GM04504 (cell line): ENCODE measurements around the gene ZRANB3.
"Not testable (repeated sequence)": the region's sequence is repeated elsewhere in the genome, so short reads cannot be mapped to it uniquely, and the experiment has no call there.

ENCODE experiments used
- DNase-seq: peaks from one replicate; pipeline ENCODE4 v3.0.0-alpha.2; 2012; ENCODE audit warnings: low read depth

ZRANB3 gene

DNA sequence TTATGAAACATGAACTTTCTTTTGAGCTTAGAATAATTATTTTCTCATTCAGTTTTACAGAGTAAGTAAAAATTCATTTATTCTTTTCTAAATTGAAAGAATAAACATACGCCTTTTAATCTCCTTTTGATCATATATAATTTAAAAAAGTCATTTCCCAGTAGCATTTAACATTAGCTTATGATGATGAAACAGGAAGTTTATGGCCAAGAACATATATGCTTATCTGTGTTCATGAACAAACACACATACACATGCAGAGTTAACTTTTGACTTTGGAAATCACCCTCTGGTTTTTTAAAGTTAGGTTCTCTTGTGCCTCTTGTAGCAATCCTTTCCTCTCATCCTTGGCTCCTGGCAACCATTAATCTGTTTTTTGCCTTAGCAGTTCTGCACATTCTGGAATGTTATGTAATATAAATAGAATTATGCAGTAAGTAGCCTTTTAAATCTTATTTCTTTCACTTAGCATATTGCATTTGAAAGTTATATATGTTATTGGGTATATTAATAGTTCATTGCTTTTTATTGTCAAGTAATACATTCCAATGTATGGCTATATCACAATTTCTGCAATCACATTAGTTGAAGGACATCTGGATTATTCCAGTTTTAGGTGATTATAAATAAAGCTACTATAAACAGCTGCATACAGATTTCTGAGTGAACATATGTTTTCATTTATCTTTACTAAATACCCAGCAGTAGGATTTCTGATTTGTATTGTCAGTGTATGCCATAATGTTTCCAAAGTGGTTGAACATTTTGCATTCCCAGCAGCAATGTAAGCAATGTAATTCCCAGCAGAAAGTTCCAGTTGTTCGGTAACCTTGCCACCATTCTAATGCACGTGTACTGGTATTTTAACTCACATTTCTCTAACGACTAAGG, 210.3 kb downstream of the ZRANB3 start:
- no peak for DNase-seq

DNA sequence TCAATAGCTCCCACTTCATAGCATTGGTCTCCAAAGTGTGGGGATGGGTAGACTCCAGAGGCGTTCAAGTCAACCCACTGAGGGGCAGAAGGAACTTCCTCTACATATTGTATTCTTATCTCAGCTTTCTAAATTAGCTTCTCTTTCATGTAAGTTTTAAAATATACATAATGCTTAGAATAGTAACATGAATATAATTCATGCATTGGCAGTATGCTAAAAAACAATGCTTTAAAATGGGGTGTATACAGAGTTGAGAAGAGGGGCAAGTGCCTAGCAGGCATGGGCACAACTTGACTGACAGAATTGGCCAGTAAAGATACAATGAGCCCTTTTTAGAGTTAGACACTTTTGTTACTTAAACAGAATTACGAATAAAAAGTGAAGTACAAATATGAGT, 212.2 kb downstream of the ZRANB3 start:
- DNase-seq: no peak

DNA sequence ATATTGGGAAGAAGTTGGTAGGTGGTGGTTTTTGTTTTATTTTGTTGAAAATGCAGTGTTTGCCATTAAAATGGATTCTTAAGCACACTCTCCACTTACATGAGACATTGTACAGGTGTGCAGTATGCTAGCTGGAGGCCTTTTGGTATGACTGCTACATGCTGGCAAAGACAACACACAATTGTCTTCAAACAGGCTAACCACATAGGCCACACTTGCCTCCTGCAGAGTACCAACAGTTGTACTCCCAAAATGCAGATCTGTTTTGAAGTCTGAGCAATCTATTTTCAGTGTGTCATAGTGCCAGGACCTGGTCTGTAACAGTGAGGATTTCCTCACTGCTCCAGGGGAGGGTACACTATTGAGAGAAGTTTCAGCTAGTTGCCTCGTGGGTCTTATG, 213.6 kb downstream of the ZRANB3 start:
- no peak for DNase-seq

DNA sequence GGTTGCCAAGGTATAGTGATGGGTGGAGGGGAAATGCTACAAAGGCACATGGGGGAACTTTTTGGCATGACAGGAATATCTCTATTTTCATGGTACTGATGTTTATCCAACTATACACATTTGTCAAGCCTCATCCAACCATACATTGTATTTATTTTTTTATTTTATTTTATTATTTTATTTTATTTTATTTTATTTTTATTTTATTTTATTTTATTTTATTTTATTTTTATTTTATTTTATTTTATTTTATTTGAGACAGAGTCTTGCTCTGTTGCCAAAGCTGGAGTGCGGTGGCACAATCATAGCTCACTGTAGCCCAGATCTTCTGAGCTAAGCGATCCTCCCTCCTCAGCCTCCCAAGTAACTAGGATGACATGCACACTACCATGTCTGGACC, 219.1 kb downstream of the ZRANB3 start:
- no peak for DNase-seq

DNA sequence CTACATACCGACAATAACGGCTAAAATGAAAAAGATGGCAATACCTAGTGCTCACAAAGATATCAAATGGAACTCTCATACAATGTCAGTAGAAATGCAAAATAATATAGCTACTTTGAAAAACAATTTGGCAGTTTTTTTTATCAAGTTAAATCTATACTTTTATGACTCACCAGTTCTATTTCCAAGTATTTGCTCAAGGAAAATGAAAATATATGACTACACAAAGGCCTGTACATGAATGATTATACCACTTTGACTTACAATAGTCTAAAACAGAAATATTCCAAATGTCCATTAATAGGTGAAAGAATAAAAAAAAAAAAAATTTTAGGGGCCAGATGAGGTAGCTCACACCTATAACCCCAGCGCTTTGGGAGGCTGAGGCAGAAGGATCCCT, 219.8 kb downstream of the ZRANB3 start:
- no peak for DNase-seq

DNA sequence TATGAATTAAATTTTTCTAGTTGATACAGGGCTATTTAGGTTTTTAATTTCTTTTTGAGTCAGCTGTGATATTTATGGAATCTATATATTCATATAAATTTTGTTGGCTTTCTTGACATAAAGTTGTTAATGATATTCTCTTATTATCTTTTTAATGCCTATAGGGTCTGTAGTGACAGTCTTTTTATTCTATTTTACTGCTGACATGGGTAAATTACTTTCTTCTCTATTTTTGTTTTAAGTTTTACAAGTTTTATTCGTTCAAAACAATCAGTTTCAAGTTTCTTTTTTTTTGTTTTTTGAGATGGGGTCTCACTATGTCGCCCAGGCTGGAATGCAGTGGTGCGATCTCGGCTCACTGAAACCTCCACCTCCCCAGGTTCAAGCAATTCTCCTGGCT, 226.3 kb downstream of the ZRANB3 start:
- DNase-seq: no peak

DNA sequence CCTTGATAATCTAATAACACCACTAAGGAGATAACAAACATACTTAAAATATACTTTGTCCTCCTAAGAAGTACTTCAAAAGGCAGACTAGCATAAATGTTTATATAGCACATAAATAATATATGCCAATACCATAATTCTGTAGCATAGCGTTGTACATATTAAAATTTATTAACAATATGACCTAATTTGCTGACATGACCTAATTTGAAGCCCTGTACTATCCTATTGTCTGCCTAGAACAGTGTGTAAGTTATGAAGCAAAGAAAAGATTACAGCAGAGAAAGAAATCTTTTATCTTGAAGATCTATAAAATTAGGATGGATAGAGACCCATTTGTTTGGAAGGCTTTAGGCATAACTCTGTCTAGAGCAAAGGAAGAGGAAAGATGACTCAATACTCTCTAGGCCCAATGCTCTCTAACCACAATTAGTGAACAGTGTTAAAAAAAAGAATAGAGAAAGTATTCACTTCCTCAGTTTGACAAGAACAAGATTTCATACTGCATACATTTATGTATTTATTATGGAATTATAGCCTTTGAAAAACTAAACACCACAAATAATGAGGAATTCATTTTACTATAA, 231.3 kb downstream of the ZRANB3 start:
- DNase-seq: no peak

DNA sequence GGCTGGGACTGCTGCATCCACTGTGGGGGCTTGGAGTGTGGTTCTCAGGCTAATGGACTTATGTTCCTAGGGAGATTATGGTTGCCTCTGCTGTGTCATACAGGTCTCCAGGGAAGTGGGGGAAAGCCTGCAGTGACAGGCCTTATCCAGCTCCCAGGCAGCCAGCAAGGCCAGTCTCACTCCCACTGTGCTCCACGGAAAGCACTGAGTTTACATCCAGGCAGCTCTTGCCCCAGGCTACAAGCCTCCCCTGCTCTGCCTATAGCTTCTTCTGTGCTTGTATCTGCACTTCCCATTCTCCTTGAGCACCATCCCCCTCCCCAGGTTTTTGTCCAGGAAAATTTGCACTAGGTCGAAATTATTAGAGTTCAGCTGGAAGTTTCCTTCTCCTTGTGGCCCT, 231.9 kb downstream of the ZRANB3 start:
- no peak for DNase-seq

DNA sequence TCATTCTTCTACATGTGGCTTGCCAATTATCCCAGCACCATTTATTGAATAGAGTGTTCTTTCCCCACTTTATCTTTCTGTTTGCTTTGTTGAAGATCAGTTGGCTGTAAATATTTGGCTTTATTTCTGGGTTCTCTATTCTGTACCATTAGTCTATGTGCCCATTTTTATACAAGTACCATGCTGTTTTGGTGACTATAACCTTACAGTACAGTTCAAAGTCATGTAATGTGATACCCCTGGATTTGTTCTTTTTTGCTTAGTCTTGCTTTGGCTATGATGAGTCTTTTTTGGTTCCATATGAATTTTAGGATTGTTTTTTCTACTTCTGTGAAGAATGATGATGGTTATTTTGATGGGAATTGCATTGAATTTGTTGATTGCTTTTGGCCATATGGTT, 243.9 kb downstream of the ZRANB3 start:
- not testable (repeated sequence) for DNase-seq

DNA sequence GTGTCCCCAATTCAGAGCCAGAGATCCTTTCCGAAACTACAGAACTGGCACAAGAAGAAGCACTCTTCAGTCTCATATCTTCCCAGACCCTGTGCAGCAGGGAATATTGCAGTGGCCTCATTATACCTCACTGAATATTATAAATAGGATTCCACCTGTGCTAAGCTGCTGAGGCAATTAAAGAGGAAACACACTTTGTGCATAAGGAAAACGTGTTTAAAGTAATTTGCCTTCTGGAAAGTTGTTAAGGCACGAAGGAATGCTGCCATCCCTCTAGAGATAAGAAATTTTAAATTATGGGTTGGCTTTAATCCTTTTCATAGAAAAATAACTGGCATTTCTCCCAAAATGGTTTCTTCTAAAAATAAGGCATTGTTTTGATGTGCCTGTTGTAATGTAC, 245.6 kb downstream of the ZRANB3 start:
- DNase-seq: no peak

DNA sequence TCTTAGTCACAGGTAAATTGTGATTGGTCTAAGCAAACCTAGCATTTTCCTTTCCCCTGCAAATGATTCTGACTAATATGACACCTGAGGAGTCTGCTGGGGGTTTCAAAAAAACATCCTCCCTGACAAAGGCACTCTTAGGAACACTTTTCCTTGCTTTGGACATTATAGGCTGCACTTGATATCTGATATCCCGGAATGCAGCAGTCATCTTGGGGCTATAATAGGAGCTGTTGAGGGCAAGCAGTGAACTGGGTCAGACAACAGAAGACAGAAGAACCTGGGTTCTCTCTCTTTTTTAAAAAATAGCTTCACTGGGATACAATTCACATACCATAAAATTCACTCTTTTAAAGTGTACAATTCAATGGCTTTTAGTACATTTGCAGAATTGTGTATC, 249.6 kb downstream of the ZRANB3 start:
- DNase-seq: no peak

DNA sequence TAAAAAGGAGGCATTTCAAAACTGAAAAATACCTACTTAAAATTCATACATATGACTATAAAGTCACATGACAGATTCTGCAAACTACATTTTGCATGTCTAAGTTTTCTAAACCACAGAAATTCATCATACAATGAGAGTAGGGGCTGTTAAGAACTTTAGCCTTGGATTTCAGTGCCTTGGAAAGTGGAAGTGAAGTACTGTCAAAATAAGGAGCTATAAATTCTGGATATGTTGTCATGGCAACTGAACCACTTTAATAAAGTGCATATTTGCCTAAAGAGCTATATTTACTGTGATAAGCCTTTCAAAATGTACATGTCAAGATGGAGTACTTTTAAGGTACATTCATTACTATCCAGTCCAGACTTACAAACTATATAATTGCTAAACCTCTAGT, 251.8 kb downstream of the ZRANB3 start:
- no peak for DNase-seq

DNA sequence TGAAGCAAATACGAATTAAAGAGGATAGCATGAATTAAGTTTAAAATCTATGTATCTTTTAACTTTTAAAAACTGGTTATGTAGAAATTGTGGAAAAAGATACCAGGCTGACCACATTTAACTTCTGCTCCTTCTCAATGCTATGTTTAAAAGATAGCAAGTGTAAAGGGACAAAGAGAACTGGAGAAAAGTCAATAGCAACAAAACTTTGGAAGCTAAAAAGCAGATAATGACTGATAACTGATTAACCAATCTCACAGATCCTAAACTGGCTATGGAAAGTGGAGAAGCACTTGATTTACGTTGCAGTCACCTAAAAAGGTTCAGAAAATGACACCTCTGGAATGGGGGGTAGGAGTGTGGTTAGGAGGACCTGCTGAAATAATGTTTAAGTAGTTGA, 254.5 kb downstream of the ZRANB3 start:
- DNase-seq: no peak

DNA sequence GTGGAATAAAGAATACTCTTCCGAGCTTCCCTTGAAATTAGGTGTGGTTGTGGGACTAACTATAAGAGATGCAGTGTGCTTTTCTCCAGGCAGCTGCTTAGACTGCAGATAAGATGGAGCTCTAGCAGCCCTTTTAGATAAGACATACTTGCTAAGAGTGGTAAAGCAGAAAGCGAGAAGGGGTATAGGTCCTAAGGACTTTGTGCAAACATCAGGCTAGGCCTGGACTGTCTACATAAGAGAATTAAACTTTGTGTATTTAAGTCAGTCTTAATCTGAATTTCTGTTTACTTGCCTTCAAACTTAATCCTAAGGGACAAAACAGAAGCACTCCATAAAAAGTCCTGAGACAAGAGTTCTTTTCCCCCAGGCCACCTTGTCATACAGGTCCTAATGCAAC, 260.0 kb downstream of the ZRANB3 start:
- no peak for DNase-seq

DNA sequence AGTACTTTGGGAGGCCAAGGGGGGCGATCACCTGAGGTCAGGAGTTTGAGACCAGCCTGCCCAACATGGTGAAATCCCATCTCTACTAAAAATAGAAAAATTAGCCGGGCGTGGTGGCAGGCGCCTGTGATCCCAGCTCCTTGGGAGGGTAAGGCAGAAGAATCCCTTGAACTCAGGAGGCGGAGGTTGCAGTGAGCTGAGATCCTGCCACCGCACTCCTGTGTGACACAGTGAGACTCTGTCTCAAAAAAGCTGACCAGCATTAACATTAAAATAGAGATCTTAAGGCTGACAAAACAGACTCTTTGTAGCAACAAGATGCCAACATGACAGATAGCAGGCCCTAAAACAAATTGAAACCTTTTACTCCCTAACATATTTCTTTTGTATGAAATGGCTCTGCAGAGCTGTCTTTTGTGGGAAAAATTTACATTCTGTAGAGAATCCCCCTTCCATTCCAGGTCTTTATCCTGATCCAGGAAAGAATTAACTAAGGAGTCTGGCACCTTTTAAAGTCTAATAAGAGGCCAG, 265.0 kb downstream of the ZRANB3 start:
- no peak for DNase-seq

DNA sequence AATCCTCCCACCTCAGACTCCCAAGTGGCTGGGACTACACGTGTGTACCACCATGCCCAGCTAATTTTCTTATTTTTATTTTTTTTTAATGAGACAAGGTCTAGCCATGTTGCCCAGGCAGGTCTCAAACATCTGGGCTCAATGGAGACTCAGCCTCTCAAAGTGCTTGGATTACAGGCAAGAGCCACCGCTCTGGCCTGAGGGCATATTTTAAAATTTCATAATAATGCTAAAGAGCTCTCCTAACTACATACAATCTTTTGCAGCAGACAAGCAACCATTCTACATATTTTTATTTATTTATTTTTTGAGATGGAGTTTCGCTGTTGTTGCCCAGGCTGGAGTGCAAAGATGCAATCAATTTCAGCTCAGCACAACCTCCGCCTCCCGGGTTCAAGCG, 271.9 kb downstream of the ZRANB3 start:
- no peak for DNase-seq

DNA sequence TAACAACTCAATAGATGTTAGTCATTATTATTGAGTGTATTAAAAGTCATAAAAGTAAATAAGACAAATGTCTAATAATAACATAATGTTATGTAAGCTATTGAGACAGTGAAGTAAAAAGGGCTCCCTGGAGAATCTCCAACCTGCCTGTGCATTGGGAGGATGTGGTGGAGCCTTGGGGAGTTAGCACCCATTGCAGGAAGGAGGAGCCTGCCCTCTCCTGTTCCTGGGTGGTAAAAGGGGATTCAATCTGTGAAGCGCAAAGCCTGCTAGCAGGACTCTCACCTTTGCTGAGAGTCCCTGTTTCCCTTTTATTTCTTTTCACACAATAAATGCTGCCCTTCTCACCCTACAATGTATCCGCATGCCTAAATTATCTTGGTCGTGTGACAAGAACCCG, 272.8 kb downstream of the ZRANB3 start:
- DNase-seq: no peak

DNA sequence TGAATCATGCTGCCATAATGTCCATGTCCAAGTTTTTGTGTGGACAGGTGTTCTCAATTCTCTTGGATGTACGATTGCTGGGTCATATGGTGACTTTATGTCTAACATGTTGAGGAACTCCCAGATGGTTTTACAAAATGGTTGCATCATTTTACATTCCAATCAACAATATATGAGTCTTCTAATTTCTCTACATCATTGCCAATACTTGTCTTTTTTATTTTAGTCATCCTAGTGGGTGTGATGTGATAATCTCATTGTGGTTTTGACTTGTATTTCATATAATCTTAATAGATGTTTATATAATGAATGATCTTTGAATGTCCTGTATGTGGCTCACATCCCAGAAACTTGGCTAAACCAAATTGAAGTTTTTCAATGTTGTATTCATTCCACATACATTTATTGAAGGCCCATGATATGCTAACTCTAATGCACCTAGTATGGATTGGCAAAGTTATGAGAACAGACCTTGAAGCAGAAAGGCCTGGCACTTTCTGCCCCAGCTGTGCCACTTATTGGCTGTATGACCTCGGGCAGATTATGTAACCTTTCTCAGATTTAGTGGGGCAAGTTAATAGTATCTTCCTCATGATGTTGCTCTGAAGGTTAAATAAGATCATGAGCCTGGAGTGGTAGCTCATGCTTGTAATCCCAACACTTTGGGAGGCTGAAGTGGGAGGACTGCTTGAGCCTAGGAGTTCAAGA, 273.5 kb downstream of the ZRANB3 start:
- DNase-seq: peak; percentile 30

DNA sequence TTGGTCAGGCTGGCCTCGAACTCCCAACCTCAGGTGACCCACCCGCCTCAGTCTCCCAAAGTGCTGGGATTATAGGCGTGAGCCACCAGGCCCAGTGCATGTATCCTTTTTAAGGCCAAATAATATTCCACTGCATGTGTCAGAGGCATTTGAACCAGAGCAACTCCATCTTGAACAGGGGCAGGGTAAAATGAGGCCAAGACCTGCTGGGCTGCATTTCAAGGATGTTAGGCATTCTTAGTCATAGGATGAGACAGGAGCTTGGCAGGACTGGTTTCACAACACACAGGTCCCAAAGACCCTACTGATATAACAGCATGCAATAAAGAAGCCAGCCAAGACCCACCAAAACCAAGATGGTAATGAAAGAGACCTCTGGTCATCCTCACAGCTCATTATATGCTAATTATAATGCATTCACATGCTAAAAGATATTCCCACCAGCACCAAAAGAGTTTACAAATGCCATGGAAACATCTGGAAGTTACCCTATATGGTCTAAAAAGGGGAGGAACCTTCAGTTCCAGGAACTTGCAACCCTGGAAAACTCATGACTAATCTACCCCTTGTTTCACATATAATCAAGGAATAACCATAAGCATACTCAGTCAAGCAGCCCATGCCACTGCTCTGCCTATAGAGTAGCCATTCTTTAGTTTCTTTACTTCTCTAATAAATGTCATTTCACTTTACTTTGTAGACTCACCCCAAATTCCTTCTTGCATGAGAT, 274.3 kb downstream of the ZRANB3 start:
- DNase-seq: peak; percentile 7

DNA sequence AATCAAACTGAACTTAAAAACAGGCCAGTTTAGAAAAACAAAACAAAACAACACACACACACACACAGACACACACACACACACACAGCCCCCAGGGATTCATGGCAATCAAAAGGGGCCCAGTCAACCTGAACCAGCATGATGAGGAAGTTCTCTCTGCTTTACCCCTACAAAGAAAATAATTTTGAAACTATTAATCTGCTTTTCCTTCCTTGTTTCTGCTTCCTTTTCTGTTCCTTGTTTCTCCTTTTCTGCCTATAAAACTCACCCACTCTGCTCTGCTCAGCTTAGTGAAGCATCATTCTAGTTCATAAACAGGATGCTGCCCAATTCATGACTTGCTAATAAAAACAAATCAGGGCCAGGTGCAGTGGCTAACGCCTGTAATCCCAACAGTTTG, 275.8 kb downstream of the ZRANB3 start:
- no peak for DNase-seq

DNA sequence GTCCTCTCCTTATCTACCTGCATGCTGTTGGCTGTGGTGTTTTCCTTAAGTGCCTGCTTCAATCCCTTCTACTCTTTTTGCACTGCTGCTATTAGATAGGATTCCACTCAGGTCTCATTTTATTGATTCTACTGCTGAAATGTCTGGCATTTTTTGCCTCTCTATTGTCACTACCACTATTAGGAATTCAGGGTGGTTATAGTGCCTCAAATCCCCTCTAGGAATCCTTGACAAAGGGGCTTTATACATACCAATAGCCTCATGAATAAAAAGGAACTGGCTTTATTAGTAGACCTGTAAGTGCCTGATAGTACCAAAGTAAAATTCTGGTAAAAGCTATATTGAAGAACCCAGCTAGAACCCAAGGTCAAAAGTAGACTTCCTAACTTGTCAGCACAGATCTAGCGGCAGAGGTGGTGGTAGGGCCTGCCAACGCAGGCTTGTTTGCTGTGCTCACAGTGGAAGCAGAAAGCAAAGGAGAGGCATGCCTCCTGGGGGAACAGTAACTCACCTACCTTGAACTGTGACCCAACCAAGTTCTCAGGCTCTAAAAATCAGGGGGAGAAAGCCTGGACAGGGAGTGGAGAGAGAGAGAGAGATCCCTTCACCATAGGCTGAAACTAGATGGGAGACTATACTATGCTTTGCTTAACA, 278.1 kb downstream of the ZRANB3 start:
- no peak for DNase-seq

DNA sequence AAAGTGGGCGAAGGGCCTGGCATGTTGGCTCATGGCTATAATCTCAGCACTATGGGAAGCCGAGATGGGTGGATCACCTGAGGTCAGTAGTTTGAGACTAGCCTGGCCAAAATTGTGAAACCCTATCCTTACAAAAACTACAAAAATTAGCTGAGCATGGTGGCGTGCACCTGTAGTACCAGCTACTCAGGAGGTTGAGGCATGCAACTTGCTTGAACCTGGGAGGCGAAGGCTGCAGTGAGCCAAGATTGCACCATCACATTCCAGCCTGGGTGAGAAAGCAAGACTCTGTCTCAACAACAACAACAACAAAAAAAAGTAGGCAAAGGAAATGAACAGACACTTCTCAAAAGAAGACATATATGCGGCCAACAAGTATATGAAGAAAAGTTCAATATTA, 282.4 kb downstream of the ZRANB3 start:
- no peak for DNase-seq
